Skeletal muscle cell (primary cell): ENCODE measurements around the gene GPR142.

ENCODE experiments used
- DNase-seq: peaks from one replicate; pipeline ENCODE4 v3.0.0-alpha.2; 2010; ENCODE audit warnings: low read depth
- H3K4me3 ChIP-seq: 2 replicates; pipeline ENCODE4 v1.5.1; 2011; ENCODE audit warnings: low read depth, mild to moderate bottlenecking, control low read depth, low read length, moderate library complexity

GPR142 gene

DNA sequence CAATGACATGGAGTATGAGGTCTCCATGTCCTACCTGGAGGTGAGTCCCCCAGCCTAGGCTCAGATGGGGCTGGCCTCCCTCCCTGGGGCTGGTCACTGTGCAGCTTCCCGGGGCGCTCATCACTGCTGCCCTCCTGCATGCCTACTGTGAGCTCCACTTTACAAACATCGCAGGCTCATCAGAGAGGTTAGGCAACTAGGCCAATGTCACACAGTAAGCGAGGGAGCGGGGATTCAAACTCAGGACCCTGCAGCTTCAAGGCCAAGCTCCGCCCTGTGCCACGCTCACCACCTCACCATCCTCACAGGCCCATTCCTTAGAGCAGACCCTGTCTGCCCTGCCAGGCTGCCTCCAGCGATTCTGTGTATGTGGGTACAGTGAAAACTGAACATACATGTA, 24.2 kb upstream of the GPR142 start:
- H3K4me3 ChIP-seq: no peak overlapping the region
- DNase-seq: no peak

- no peak for DNase-seq
- no peak overlapping the region for H3K4me3 ChIP-seq
These were observed 23.6 kb upstream of the GPR142 start for GRCh38 chr17:74343526-74344284.

GRCh38 chr17:74344658-74345057, 22.6 kb upstream of the GPR142 start:
- no peak for DNase-seq
- H3K4me3 ChIP-seq: no peak overlapping the region

GRCh38 chr17:74345433-74346241, 21.7 kb upstream of the GPR142 start:
- no peak overlapping the region for H3K4me3 ChIP-seq
- no peak for DNase-seq

- no peak overlapping the region for H3K4me3 ChIP-seq
- DNase-seq: no peak
These were observed 19.7 kb upstream of the GPR142 start for GRCh38 chr17:74347646-74348045.

DNA sequence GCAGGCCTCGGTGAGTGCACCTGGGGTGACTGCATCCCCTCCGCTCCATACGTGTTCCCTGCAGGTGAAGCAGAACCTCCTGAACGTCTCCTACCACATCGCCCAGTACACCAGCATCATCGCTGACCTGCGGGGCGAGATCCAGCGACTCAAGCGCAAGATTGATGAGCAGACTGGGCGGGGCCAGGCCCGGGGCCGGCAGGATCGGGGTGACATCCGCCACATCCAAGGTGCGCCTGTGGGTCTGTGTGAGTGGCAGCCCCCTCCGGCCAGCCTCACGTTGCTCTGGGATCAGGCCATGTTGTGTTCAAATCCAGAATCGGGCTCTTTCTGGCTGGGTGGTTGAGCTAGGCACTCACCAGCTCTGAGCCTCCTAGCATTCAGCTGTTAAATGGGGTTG, 18.2 kb upstream of the GPR142 start:
- no peak overlapping the region for H3K4me3 ChIP-seq

GRCh38 chr17:74350486-74350885, 16.8 kb upstream of the GPR142 start:
- no peak for DNase-seq
- H3K4me3 ChIP-seq: no peak overlapping the region

More for the DNA sequence above, 18.2 kb upstream of the GPR142 start:
- no peak for DNase-seq

DNA sequence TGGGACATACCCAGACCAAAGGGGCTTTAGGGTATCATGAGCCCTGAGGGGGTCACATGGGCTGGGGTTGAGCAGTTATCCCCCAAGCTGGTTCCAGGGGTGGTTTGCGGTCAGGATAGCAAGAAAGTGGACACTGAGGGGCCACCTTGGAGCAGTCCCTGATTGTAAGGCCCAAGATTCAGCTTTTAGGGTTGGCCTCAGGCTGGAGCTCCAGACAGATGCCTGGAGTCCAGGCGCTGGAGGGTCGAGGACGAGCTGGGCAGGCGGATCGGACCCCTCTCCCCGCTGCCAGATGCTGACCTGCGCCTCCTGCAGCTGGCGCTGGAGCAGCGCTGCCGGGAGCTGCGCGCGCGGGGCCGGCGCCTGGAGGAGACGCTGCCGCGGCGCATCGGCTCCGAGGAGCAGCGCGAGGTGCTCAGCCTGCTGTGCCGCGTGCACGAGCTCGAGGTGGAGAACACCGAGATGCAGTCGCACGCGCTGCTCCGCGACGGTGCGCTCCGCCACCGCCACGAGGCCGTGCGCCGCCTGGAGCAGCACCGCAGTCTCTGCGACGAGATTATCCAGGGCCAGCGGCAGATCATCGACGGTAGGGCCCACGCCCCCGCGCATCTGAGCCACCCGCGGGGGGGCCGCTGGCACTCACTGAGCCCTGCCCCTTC, 15.6 kb upstream of the GPR142 start:
- no peak for DNase-seq
- no peak overlapping the region for H3K4me3 ChIP-seq

DNA sequence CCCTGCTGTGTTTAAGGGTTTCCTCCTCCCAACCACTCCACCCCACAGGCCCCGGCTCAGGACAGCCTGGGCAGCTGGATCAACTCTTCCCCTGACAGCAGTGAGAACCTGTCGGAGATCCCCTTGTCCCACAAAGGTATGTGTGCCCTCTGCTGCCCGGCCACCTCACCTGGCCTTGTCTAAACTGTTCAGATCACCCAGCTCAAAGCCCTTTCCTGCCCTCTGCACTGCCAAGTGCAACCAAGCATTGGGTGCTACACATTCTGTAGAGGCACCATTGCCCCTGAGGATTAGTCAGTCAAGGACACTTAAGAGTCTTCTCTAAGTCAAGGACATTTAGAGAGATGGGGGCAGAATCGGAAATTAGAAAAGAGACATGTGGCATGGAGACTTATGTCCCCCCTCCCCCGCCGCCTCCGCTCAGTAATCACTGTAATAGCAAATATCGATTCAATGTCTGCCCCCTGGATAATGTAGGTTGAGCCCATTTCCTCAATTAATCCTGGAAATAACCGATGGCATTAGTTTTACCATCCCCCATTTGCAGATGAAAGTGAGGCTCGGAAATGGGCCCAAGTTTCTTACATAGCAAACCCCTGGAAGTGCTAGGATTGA, 13.8 kb upstream of the GPR142 start:
- no peak for DNase-seq
- H3K4me3 ChIP-seq: no peak overlapping the region

DNA sequence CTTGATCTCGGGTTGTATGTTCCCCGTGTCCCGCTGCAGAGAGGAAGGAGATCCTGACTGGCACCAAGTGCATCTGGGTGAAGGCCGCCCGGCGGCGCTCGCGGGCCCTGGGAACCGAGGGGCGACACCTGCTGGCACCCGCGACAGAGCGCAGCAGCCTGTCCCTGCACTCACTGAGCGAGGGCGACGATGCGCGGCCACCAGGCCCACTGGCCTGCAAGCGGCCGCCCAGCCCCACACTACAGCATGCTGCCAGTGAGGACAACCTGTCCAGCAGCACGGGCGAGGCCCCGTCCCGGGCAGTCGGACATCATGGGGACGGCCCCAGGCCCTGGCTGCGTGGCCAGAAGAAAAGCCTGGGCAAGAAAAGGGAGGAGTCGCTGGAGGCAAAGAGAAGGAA, 13.2 kb upstream of the GPR142 start:
- no peak for DNase-seq
- no peak overlapping the region for H3K4me3 ChIP-seq

GRCh38 chr17:74354561-74354960, 12.7 kb upstream of the GPR142 start:
- DNase-seq: no peak
- no peak overlapping the region for H3K4me3 ChIP-seq

DNA sequence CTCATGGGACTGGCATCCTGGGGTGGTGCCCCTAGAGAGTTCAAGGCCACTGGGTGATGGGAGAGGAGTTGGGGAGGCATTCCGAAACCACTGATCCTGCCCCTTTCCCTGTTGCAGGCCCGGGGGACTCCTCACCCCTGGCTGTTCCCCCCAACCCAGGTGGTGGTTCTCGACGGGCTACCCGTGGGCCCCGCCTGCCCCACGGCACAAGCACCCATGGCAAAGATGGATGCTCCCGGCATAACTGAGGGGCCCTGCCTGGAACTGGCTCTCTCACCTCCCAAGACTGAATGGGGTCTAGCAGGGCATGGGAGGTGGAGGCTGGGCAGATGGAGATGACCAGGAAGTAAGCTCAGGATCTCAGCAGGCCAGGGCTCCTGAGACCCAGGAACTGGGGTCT, 12.2 kb upstream of the GPR142 start:
- no peak for DNase-seq
- no peak overlapping the region for H3K4me3 ChIP-seq

GRCh38 chr17:74356646-74357465, 10.4 kb upstream of the GPR142 start:
- no peak for DNase-seq
- no peak overlapping the region for H3K4me3 ChIP-seq

- H3K4me3 ChIP-seq: no peak overlapping the region
- DNase-seq: no peak
These were observed 9.9 kb upstream of the GPR142 start for GRCh38 chr17:74357466-74357809.

DNA sequence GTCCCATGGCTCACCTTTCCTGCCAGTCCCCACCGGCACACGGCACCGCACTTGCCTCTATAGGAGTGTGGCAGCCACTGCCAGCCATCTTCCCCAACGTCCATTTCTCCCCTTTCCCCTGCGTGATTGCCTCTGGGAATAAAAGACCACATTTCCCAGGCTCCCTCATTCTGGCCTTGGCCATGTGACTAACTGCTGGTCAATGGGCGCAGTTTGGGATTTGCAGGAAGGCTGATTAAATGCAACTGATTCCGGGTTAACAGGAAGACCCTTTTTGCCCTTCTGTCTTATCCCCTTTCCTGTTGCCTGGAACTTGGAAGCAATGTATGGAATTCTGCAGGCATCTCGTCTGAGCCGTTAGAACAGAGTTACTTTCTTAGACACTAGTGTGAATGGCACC, 8.6 kb upstream of the GPR142 start:
- no peak overlapping the region for H3K4me3 ChIP-seq
- DNase-seq: no peak

DNA sequence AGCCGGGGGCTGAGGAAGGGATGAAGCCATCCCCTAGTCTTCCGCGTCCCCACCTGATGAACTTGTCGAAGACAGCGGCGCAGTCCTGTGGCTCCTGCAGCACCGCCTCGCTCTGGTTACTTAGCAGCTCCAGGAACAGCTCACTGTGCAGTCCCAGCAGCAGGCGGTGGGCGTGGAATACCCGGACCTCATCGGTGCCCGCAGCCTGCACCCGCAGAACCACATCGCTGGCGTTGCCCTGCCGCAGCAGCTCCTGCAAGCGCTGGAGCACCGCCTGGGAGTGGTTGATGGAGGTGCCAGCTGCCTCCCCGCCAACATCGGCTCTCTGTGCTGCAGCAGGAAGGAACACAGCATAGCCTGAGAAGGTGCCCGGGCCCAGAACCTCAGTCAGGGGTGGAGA, 7.4 kb upstream of the GPR142 start:
- no peak overlapping the region for H3K4me3 ChIP-seq
- DNase-seq: no peak

DNA sequence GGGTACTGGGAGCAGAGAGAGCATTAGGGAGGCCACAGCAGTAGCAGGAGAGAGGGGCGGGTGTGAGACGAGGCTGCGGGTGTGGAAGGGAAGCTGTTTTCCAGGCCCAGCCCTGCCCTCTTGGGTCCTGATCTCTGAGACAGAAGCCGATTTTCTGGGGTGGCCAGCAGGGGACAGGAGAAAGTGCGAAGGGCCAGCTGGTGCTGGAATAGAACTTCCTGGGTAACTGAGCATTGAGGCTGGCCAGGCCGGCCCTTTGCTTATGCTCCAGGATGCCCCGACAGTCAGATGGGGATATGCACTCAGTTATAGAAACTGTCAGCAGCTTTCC, 6.4 kb upstream of the GPR142 start:
- no peak for DNase-seq
- no peak overlapping the region for H3K4me3 ChIP-seq

- H3K4me3 ChIP-seq: no peak within 1 kb of the TSS
- DNase-seq: peak; percentile 6
These were observed 5.9 kb upstream of the GPR142 start, which contains the start of gene BTBD17 for GRCh38 chr17:74361230-74362068. Gene BTBD17, minus strand, starts transcription at chr17:74361868. Its CDS starts 49 bp downstream, at chr17:74361819.

- no peak overlapping the region for H3K4me3 ChIP-seq
- DNase-seq: no peak
These were observed 5.3 kb upstream of the GPR142 start for GRCh38 chr17:74362069-74362405.
